Stimulated activated CD8-positive, alpha-beta memory T cell treated with anti-CD3 and anti-CD28 coated beads, Interleukin-7, amount 100 ng/mL, for 1 hour (primary cell): ENCODE results near the gene CCNY.
"Not testable (repeated sequence)": the region's sequence is repeated elsewhere in the genome, so short reads cannot be mapped to it uniquely, and the experiment has no call there.

Experiments used
- DNase-seq, 2 donors: peaks; one replicate each; pipeline ENCODE4 v3.0.0-alpha.2; 2020; ENCODE audit warnings: low read depth in 2 of 2

The CCNY gene

GRCh38 chr10:35336084-35336831, at the start of gene CCNY:
Gene CCNY, plus strand, starts transcription at chr10:35336509. Its CDS starts 545 bp downstream, at chr10:35337054.
- peak; percentile 56 to 58 for DNase-seq

GRCh38 chr10:35289198-35289597, 47.1 kb upstream of the CCNY start:
- DNase-seq, result no peak

- no peak for DNase-seq
These were observed 41.8 kb upstream of the CCNY start for GRCh38 chr10:35294506-35294905.

GRCh38 chr10:35299016-35299415, 37.3 kb upstream of the CCNY start:
- no peak for DNase-seq

- DNase-seq, result no peak
These were observed 36.1 kb upstream of the CCNY start for GRCh38 chr10:35300063-35300699.

GRCh38 chr10:35304649-35305048, 31.7 kb upstream of the CCNY start:
- no peak for DNase-seq

- no peak for DNase-seq
These were observed 29.5 kb upstream of the CCNY start for GRCh38 chr10:35306852-35307251.

GRCh38 chr10:35307297-35307696, 29.0 kb upstream of the CCNY start:
- DNase-seq, result no peak

GRCh38 chr10:35308809-35309208, 27.5 kb upstream of the CCNY start:
- DNase-seq, result no peak

GRCh38 chr10:35314142-35314541, 22.2 kb upstream of the CCNY start:
- not testable (repeated sequence) for DNase-seq

- not testable (repeated sequence) for DNase-seq
These were observed 21.1 kb upstream of the CCNY start for GRCh38 chr10:35315235-35315634.

- no peak for DNase-seq
These were observed 19.9 kb upstream of the CCNY start for GRCh38 chr10:35316218-35316967.

GRCh38 chr10:35318551-35318950, 17.8 kb upstream of the CCNY start:
- DNase-seq, result no peak

GRCh38 chr10:35320341-35320740, 16.0 kb upstream of the CCNY start:
- DNase-seq, result no peak

- no peak for DNase-seq
These were observed 13.7 kb upstream of the CCNY start for GRCh38 chr10:35322636-35323035.

GRCh38 chr10:35324196-35324595, 12.1 kb upstream of the CCNY start:
- DNase-seq, result no peak

- no peak for DNase-seq
These were observed 9.7 kb upstream of the CCNY start for GRCh38 chr10:35326466-35327235.

- DNase-seq, result no peak
These were observed 8.4 kb upstream of the CCNY start for GRCh38 chr10:35327790-35328403.

GRCh38 chr10:35328404-35329037, 7.8 kb upstream of the CCNY start:
- DNase-seq, result no peak

- DNase-seq, result no peak
These were observed 6.8 kb upstream of the CCNY start for GRCh38 chr10:35329520-35329919.
